ENCODE results near the gene KLHL30.

Gene KLHL30

DNA sequence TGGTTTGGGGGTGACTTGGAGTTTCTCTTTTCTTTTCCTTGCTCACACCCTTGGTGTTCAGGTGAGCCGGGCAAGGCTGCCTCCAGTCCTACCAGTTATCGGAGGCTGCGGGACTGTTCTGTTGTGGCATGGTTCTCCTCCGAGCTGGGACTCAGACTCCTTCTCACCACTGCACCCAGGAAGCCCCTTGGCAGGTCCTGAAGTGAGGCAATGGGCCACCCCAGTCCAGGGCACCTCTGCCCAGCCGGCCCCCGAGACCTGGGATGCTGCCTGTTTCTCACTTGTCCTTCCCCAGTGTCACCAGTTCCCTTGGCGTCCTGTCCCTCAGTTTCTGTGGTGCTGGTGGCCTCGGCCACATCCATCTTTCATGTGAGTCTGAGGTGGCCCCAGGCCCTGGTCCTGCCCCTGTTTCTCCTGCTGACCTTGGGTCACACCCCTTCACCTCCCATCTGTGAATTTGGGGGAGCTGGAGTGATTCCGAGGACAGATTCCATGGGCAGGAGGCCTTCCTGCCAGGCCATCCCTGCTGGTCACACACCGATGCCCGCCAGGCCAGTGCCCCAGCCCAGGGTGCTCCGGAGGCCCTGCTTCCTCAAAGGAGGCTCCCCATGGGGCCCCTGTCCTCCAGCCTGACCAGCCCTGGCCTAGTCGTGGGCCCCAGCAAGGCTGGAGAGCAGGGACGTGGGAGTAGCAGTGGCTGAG is 6.6 kb upstream of the KLHL30 start:
- no peak for DNase-seq

DNA sequence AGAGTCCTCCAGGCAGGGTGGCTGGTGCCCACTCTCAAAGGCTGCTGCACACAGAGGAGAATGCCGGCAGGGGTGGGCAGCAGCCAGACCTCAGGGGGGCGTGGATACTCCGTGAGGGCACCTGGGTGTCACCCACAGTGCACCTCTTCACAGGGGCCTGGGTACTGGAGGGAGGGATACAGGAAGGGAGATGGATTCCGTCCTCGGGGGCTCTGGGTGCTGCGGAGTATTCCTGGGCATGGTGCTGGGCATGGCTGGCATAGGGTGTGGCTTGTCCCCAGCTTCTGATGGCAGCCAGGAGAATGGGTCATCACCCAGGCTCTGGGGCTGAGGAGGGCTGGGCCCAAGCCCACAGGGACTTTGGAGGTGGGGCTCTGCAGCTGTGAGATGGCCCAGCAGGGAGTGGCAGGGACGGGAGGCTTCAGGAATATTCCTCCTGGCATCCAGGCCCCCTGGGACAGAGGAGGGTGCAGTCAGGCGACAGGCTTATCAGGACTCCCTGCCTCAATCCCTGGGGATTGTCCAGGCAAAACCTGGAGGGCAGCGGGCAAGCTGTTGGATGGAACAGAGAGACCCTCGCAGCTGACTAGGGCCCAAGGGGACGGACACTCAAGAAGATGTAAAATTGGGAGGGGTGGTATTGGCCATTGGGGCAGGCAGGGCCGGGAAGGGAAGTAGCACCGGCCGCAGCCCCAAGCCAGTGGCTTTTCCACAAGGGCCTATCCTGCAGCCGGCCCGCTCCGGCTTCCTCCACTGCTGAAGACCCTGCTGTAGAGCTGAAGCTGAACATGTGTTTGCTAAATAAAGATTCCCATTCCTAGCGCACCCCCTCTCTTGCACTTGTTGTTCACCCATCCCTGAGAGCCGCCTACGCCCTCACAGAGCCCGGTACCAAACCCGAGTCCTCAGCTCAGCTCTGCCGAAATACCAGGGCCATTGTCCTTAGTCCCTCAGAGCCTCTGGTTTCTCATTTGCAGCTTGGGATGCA is 5.7 kb upstream of the KLHL30 start:
- no peak for DNase-seq

GRCh38 chr2:238133499-238134392 is 4.7 kb upstream of the KLHL30 start:
- no peak for DNase-seq

DNA sequence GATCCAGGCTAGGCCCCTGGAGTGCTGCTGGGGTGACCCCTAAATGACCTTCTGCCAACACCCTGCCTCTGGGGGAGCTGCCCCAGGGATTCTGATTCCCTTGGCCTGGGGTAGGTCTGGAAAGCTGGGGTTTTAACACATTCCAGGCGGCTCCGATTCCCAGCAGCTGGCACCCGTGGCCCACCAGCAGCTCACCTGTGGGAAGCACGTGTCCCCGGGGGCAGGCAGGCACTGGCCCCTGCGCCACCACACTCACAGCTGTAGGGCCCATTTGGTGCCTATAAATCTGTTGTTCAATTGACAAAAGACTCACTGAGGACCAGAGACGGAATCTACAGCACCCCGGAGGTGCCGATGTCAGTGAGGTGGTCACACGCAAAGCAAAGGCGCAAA is 4.1 kb upstream of the KLHL30 start:
- DNase-seq = no peak

DNA sequence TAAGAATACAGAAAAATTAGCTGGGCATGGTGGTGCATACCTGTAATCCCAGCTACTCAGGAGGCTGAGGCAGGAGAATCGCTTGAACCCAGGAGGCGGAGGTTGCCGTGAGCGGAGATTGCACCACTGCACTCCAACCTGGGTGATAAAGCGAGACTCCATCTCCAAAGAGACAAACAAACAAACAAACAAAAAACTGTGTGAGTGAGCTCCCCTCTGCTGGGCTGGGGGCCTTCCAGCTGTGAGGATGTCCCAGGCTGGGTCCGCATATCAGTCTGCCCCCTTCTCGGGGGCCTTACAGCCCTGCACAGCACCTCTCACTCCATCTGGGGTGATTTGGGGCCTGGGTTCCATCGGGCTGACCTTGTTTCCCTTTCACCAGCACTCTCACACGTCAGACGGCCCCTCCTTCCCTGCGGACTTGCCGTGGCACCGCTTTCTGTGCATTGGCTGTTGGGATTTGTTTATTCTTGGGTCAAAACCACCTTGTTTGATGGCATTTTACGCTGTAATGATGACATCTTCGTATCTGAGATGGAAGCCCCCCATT is 2.8 kb upstream of the KLHL30 start:
- no peak for DNase-seq

- DNase-seq = no peak
Observed at GRCh38 chr2:238136820-238137537, 1.5 kb upstream of the KLHL30 start.

DNA sequence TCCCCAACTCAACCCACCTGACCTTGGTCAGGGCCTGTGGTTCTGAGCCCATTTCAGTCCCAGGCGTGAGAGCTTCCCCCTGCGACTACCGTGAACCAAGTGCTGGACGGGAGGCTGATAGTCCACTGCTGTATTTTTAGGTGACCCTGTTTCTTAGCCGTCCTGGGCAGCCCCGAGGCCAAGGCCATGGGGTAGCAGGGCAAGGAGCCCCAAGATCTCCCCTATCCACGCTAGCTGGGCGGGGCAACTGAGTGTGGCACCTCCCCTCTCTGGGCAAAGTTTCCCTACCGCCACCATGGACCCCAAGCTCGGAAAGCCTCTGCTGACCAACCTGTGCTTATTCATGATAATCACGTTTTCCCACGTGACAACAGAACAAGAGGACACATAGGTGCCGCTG is 583 bp upstream of the KLHL30 start:
- no peak for DNase-seq

DNA sequence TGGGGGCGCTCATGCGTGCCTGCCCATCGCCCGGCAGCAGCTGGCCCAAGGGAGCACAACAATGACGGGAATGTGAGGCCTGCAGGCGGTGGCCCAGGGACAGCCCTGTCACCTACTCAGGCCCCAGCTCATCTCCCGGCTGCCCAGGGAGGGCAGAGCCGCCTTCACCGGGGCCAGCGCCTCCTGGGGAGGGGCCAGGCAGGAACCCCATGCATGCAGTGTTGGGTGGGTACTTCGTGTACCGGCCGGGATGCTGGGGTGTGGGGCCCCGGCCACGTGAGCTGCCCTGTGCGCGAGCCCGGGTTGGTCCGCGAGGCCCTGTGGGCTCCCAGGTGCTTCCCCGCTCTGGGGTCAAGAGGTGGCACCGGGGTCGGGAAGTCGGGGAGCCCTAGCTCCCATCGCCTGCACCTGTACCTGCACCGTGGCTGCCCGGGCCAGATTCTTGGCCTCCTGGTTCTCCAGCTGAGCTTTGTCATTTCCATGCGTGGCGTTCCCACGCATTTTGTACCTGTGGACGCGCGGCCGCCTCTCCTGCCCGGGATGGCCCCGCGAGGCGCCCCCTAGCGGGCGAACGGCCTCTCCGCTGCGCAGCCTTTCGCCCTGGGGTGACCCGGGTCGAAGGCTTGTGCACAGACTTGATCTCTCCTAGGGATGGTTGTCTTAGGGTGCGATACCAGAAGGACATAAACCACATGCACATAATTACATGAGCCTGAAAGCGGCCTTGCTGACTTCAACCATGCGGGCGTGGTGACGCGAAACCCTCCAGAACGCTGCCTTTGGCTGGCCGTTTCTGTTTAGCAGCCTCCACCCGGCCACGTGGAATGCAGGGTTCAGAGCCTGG is 950 bp downstream of the KLHL30 start:
- peak; percentile 18 for DNase-seq

DNA sequence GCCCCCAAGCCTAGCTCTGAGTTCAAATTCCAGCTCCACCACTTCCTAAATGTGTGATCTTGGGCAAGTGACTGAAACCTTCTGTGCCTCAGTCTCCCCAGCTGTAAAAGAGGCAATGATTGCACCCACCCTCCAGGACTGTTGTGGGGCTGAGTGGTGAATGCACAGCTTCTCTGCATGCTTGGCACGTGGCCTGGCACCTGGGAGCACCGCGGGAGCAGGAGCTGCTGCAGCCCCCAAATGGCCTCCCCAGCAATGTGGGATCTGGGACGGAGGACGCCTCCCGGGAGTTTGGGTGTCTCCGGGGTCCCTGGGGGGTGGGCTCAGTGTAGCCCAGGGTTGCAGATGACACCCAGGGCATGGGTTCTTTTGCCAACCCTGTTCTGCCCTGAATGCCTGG is 1.6 kb downstream of the KLHL30 start:
- DNase-seq = no peak

DNA sequence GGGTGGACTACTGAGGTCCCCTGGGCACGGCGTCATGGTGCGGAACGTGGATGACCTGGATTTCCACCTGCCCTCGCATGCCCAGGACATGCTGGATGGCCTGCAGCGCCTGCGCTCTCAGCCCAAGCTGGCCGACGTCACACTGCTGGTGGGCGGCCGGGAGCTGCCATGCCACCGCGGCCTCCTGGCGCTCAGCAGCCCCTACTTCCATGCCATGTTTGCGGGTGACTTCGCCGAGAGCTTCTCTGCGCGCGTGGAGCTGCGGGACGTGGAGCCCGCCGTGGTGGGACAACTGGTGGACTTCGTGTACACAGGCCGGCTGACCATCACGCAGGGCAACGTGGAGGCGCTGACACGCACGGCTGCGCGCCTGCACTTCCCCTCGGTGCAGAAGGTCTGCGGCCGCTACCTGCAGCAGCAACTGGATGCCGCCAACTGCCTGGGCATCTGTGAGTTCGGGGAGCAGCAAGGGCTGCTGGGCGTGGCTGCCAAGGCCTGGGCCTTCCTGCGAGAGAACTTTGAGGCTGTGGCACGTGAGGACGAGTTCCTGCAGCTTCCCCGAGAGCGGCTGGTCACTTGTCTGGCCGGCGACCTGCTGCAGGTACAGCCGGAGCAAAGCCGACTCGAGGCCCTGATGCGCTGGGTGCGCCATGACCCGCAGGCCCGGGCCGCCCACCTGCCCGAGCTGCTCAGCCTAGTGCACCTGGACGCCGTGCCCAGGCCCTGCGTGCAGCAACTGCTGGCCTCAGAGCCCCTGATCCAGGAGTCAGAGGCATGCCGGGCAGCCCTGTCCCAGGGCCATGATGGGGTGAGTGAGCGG is 2.5 kb downstream of the KLHL30 start:
- no peak for DNase-seq

DNA sequence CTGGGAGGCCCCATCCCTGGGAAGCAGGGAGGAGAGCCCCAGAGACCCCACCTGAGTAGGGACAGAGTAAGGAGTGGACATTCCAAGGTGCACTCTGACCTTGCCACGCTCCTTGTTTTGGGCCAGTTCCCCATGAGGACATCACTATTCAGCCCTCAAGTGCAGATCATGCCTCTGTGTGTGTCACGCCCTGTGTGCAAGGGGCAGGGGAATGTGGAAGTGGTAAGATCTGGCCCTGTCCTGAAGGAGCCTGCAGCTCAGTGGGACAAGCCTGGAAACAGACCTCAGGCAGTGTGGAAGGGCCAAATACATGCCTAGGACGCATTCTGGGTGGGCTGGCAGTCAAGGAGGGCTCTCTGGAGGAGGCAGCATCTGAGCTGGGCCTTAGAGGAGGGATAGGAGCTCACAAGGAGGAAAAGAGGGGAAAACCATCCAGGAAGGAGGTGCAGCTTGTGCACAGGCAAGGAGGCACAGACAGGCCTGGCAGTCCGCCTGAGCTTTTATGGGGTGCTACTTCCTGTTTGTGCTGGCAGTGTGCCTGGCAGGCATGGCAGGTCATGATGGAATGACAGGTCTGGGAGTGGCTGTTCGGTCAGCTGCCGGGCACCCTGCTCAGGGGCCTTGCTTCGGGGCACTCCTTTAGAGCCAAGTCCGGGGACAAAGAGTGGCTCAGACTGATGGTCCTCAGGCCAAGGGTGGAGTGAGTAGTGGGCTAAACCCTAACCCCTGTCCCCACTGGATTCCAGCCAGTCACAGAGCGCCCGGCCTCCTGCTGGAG is 3.3 kb downstream of the KLHL30 start:
- DNase-seq = no peak

- DNase-seq = no peak
Observed at GRCh38 chr2:238142382-238143205, 4.1 kb downstream of the KLHL30 start.

DNA sequence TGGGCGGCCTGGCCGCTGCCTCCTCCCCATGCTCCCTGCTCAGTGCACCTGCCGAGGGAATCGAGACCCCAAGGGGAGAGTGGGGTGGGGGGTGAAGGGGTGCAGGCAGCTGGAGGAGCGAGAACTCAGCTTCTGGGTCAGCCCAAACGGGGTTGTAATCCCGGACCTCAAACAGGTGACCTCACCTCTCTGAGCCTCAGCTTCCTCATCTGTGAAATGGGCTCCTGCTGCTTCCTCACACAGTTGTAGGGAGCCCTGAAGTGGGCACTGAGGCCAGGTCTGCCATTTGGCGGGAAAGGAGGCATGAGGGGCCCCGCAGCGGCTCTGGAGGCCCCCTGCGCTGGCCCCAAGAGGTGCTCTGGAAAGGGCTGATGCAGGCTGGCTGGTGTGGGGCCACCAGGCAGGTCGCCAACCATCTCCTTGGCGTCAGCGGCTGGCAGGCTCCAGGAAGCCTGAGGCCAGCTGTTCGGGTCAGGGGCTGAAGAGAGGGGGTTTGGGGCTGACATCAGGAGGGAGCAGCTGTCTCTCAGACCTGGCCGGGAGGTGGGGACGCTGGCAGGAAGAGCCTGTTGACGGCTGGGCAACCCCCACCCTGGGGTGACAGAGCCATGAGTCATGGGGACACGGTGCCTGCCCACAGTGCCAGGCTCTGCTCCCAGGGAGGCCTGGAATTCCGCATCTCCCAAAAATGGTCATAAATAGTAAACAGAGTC is 4.9 kb downstream of the KLHL30 start:
- DNase-seq = no peak

DNA sequence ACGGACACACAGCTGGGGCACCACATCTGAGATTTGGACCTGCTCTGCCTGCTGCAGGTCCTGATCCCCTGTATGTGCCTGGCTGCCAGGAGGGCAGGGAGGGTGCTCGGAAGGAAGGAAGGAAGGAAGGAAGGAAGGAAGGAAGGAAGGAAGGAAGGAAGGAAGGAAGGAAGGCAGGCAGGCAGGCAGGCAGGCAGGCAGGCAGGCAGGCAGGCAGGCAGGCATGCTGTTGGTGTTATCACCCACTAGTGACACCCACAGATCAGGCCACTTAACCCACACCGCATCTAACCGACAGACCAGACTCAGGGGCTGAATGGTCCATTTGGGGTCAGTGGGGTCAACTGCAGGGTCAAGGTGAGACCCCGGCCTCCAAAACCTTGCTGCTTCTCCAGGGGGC is 5.8 kb downstream of the KLHL30 start:
- DNase-seq = no peak

DNA sequence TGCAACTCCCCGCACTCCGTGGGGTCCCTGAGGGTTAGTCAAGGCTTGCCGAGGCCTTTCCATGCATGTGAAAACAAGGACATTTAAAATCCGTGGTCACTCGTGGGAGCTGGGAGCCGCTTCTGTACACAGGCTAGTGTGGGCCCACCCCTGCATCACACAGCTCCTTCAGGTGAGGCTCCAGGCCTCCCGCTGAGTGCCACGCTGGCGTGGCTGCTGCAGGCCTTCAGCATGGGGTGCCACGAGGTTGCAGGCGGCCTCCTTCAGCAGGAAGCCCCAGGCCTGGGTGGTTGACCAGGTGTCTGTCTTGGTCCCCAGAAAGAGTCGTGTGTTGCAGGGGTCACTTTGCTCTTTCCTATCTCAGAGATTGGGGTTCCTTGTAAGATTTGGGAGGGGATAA is 6.6 kb downstream of the KLHL30 start:
- DNase-seq = no peak

DNA sequence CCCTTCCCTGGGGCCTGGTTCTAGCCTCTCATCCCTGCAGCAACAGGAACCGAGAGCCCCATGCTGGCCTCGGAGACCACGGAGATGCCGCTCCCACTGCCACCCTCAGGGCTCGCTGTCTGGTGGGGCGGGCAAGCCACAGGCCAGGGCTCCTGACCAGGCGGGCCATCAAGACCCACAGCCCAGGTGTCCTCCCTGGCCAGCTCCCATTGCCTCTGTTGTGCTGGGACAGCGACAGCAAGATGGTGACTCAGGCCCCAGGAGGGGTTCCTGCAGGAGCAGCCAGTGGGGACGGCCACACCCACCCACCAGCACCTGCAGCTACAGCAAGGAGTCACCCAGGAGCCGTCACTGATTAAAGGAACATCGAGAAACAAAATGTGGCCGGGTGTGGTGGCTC is 7.4 kb downstream of the KLHL30 start:
- DNase-seq = no peak

DNA sequence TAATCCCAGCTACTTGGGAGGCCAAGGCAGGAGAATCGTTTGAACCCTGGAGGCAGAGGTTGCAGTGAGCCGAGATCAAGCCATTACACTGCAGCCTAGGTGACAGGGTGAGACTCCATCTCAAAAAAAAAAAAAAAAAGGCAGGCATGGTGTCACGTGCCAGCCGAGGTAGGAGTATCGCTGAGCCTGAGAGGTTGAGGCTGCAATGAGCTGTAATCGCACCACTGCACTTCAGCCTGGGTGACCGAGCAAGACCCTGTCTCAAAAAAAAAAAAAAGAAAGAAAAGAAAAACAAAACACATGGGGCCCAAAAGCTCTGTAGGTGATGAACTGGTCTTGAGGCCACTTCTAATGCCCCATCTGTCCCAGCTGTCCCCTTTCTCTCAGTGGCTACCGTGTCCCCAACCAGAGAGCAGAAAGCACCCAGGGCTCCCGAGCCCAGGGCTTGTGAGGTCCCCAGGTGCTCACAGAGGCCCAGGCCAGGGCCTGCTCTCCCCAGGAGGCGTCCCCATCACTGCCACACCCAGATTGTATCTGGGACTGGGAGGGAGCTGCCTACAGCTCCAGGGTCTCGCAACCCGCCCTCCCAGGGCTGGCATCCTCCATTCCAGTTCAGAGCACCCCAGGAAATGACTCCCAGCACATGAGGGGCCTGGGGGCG is 8.5 kb downstream of the KLHL30 start:
- no peak for DNase-seq
